Parathyroid adenoma (tissue), 2 donors: ENCODE measurements around the gene DLG1.

Source experiments
- H2AFZ ChIP-seq: fragments of 300-600 bp; sonication (generic); one replicate; pipeline ENCODE4 v1.7.0; 2017; ENCODE audit warnings: antibody characterized with exemption, mild to moderate bottlenecking
- H3K27ac ChIP-seq: fragments of 300-600 bp; sonication (generic); one replicate; pipeline ENCODE4 v1.7.0; 2017
- H3K27me3 ChIP-seq: fragments of 300-600 bp; sonication (generic); one replicate; pipeline ENCODE4 v1.7.0; 2017; ENCODE audit warnings: low read length; ENCODE audit not compliant: control insufficient read depth, insufficient read depth
- H3K36me3 ChIP-seq: fragments of 300-600 bp; sonication (generic); one replicate; pipeline ENCODE4 v1.7.0; 2017; ENCODE audit warnings: low read length; ENCODE audit not compliant: control insufficient read depth, insufficient read depth
- H3K4me1 ChIP-seq: fragments of 300-600 bp; sonication (generic); one replicate; pipeline ENCODE4 v1.7.0; 2017; ENCODE audit warnings: control low read depth
- H3K4me2 ChIP-seq: fragments of 300-600 bp; sonication (generic); one replicate; pipeline ENCODE4 v1.7.0; 2017; ENCODE audit warnings: low read length
- H3K4me3 ChIP-seq: fragments of 300-600 bp; sonication (generic); one replicate; pipeline ENCODE4 v1.7.0; 2017; ENCODE audit warnings: low read depth, low read length
- H3K79me2 ChIP-seq: fragments of 300-600 bp; sonication (generic); one replicate; pipeline ENCODE4 v1.7.0; 2017; ENCODE audit warnings: control low read depth
- H3K9ac ChIP-seq: fragments of 300-600 bp; sonication (generic); one replicate; pipeline ENCODE4 v1.7.0; 2017; ENCODE audit warnings: mild to moderate bottlenecking
- H3K9me3 ChIP-seq: fragments of 300-600 bp; sonication (generic); one replicate; pipeline ENCODE4 v1.7.0; 2017; ENCODE audit warnings: low read length; ENCODE audit not compliant: control insufficient read depth
- CTCF ChIP-seq: fragments of 300-600 bp; sonication (generic); IDR thresholded peaks from one replicate; pipeline ENCODE4 v1.7.0; 2017; ENCODE audit warnings: antibody characterized with exemption, mild to moderate bottlenecking
- donor health status: primary hyperparathyroidism.

Gene DLG1

GRCh38 chr3:197003461-197004385 is 294.7 kb downstream of the DLG1 start:
- Histone ChIP-seq H3K4me3 (peak overlapping the region; percentile 60), H3K79me2 (no peaks in the 10 kb centered on the region), H3K4me2 (peak overlapping the region; percentile 68), H3K36me3 (no peaks in the 10 kb centered on the region), H3K9me3 (no peaks in the 10 kb centered on the region), H3K4me1 (peaks cover 6% of the 10 kb centered on the region), H3K27ac (peak overlapping the region; percentile 81), H3K27me3 (no peaks in the 10 kb centered on the region), H3K9ac (peak overlapping the region; percentile 63), H2AFZ (peak overlapping the region; percentile 98)
- no peak for TF ChIP-seq CTCF

- Histone ChIP-seq H3K27ac (peak overlapping the region; percentile 70), H3K4me1 (peaks cover 6% of the 10 kb centered on the region), H3K79me2 (no peaks in the 10 kb centered on the region), H3K27me3 (no peaks in the 10 kb centered on the region), H3K9ac (peak overlapping the region; percentile 89), H3K4me2 (peak overlapping the region; percentile 88), H2AFZ (peak overlapping the region; percentile 100), H3K9me3 (no peaks in the 10 kb centered on the region), H3K36me3 (no peaks in the 10 kb centered on the region), H3K4me3 (peak overlapping the region; percentile 63)
- peak; percentile 70 for TF ChIP-seq CTCF
Measured at GRCh38 chr3:197002701-197003454, 295.5 kb downstream of the DLG1 start.

- Histone ChIP-seq H3K27me3 (no peaks in the 10 kb centered on the region), H3K4me3 (peak overlapping the region; percentile 63), H3K4me1 (peaks cover 6% of the 10 kb centered on the region), H3K79me2 (no peaks in the 10 kb centered on the region), H3K9me3 (no peaks in the 10 kb centered on the region), H3K36me3 (no peaks in the 10 kb centered on the region), H2AFZ (peak overlapping the region; percentile 100), H3K27ac (peak overlapping the region; percentile 70), H3K9ac (peak overlapping the region; percentile 89), H3K4me2 (peak overlapping the region; percentile 88)
- TF ChIP-seq CTCF: no peak
Measured at GRCh38 chr3:197001972-197002700, 296.3 kb downstream of the DLG1 start.

GRCh38 chr3:197001106-197001971 is 297.1 kb downstream of the DLG1 start:
- H3K27me3 ChIP-seq: no peaks in the 10 kb centered on the region
- no peaks in the 10 kb centered on the region for H3K9me3 ChIP-seq
- H3K9ac ChIP-seq: no peak overlapping the region
- no peak overlapping the region for H3K4me3 ChIP-seq
- peak overlapping the region; percentile 88 for H3K4me2 ChIP-seq
- peaks cover 12% of the 10 kb centered on the region for H3K4me1 ChIP-seq
- no peak for TF ChIP-seq CTCF
- no peaks in the 10 kb centered on the region for H3K36me3 ChIP-seq
- H2AFZ ChIP-seq: peak overlapping the region; percentile 100
- peak overlapping the region; percentile 70 for H3K27ac ChIP-seq
- H3K79me2 ChIP-seq: no peaks in the 10 kb centered on the region
